K562 (cell line): Measurements from ENCODE around the gene HOXB5. TPM values are rescaled to one million over a fixed set of nuclear protein-coding genes. Genes with fewer than 3 reads are reported as not detected.

Source experiments
- ATAC-seq: fragments of 200-7000 bp; cut with Tn5 transposase; 3 replicates; pipeline ENCODE4 v1.9.1; 2020; ENCODE audit warnings: moderate library complexity
- BruUV-seq: library from RNA; stranded (reverse); fragments of 400-500 nt; replicated peaks from 2 replicates; lab custom pipeline; 2021; lab: Mats Ljungman, UMichigan
- CTCF ChIA-PET: fragments of 300-600 bp; formaldehyde crosslinking; extraction: SDS; loops from one replicate; lab custom pipeline; 2021; ENCODE audit warnings: low intra/inter-chr PET ratio; lab: Yijun Ruan, JAX
- POLR2A ChIA-PET: fragments of 300-600, 350-650 bp; sonication (Branson Sonifier 250); formaldehyde crosslinking; extraction: SDS; loops from one replicate; lab custom pipeline; 2021; ENCODE audit warnings: antibody characterized with exemption, inconsistent platforms; lab: Yijun Ruan, JAX
- DNase-seq, 4 experiments: peaks; one replicate each; pipeline versions ENCODE4 v3.0.0 to v3.0.0-alpha.2; 2011 to 2018; ENCODE audit warnings: low spot score in 3 of 4, mixed read lengths in 3 of 4; ENCODE audit errors: extremely low read depth in 1 of 4
- FAIRE-seq: peaks from 2 replicates; lab custom pipeline; 2011; peaks lifted over from hg19 to GRCh38; lab: Jason Lieb, UNC
- H2AFZ ChIP-seq: 2 replicates; pipeline ENCODE4 v1.6.0; 2011; ENCODE audit warnings: low read depth, low read length, control low read depth, inconsistent platforms
- H3K27ac ChIP-seq: fragments of 200-600 bp; 3 replicates; pipeline ENCODE4 v1.8.0; 2011; ENCODE audit warnings: low read depth, mild to moderate bottlenecking, control low read depth, inconsistent platforms, low read length, moderate library complexity, mixed read lengths; ENCODE audit errors: extremely low read depth
- H3K27me3 ChIP-seq, 2 experiments: fragments of 300-600 bp in 1 of 2; 2 replicates in 1 of 2; 3 replicates in 1 of 2; pipeline versions ENCODE4 v1.6.0 to v1.8.0; 2011; ENCODE audit warnings: inconsistent platforms in 2 of 2, low read length in 2 of 2, mild to moderate bottlenecking in 1 of 2, mixed read lengths in 1 of 2, moderate library complexity in 1 of 2; ENCODE audit not compliant: control insufficient read depth in 2 of 2, insufficient read depth in 2 of 2
- H3K36me3 ChIP-seq: fragments of 300-600 bp; 3 replicates; pipeline ENCODE4 v1.8.0; 2011; ENCODE audit warnings: mild to moderate bottlenecking, low read length, inconsistent platforms; ENCODE audit not compliant: control insufficient read depth, insufficient read depth
- H3K4me1 ChIP-seq, 2 experiments: fragments of 200-600 bp in 1 of 2; replicated peaks in 1 of 2; 2 replicates in 1 of 2; 3 replicates in 1 of 2; pipeline versions ENCODE4 v1.5.1 to v1.8.0; 2011; ENCODE audit warnings: inconsistent platforms in 2 of 2, low read length in 2 of 2, mild to moderate bottlenecking in 1 of 2, mixed read lengths in 1 of 2, moderate library complexity in 1 of 2; ENCODE audit not compliant: control insufficient read depth in 2 of 2, insufficient read depth in 2 of 2
- H3K4me2 ChIP-seq: 2 replicates; pipeline ENCODE4 v1.6.1; 2011; ENCODE audit warnings: low read length, control low read depth, inconsistent platforms, mixed read lengths; ENCODE audit not compliant: insufficient read depth
- H3K4me3 ChIP-seq: fragments of 200-600 bp; sonication (generic), shearing (Covaris generic); 2 replicates; pipeline ENCODE4 v1.5.1; 2016; ENCODE audit warnings: control low read depth, inconsistent platforms
- H3K79me2 ChIP-seq: fragments of 200-600 bp; 3 replicates; pipeline ENCODE4 v1.8.0; 2011; ENCODE audit warnings: low read length, inconsistent platforms; ENCODE audit not compliant: control insufficient read depth, insufficient read depth
- H3K9ac ChIP-seq, 2 experiments: 2 replicates each; pipeline versions ENCODE4 v1.6.0 to v1.6.1; 2011; ENCODE audit warnings: low read depth in 2 of 2, low read length in 2 of 2, control low read depth in 1 of 2, inconsistent platforms in 1 of 2, mild to moderate bottlenecking in 1 of 2, mixed read lengths in 1 of 2; ENCODE audit not compliant: insufficient read depth in 1 of 2
- H3K9me1 ChIP-seq: one replicate; pipeline ENCODE4 v1.6.0; 2011; ENCODE audit warnings: inconsistent platforms, mild to moderate bottlenecking, low read length, moderate library complexity; ENCODE audit not compliant: control insufficient read depth, insufficient read depth
- H3K9me3 ChIP-seq: replicated peaks from 2 replicates; pipeline ENCODE4 v1.5.1; 2011; ENCODE audit warnings: low read depth, low read length, inconsistent platforms; ENCODE audit not compliant: control insufficient read depth, insufficient read depth
- H4K20me1 ChIP-seq: replicated peaks from 2 replicates; pipeline ENCODE4 v1.6.1; 2011; ENCODE audit warnings: low read length, inconsistent platforms, mixed read lengths; ENCODE audit not compliant: control insufficient read depth, insufficient read depth
- CTCF ChIP-seq, 3 experiments: IDR thresholded peaks in 2 of 3; conservative IDR thresholded peaks in 1 of 3; 2 replicates each; pipeline ENCODE4 v1.5.1; 2011 to 2012; ENCODE audit warnings: low read length in 3 of 3, mild to moderate bottlenecking in 3 of 3, control low read depth in 2 of 3, improper control_type of control experiment in 1 of 3, inconsistent platforms in 1 of 3, low read depth in 1 of 3, mixed read lengths in 1 of 3, moderate library complexity in 1 of 3; ENCODE audit not compliant: insufficient read depth in 2 of 3
- TSHZ1 ChIP-seq: fragments of 250-450 bp; sonication (Bioruptor Pico); IDR thresholded peaks from 2 replicates; pipeline ENCODE4 v1.4.0; 2020; ENCODE audit warnings: mild to moderate bottlenecking, moderate library complexity
- WGBS: fragments of 100-300 bp; shearing (Covaris generic); methylation state at CpG from one replicate; pipeline ENCODE4 v1.1.6; 2016; ENCODE audit warnings: low coverage, mixed read lengths; ENCODE audit not compliant: insufficient coverage; ENCODE audit errors: missing lambda C conversion rate; 5-methylcytosine and 5-hydroxymethylcytosine counted together
- in situ Hi-C: fragments of 300-500 bp; cut with MboI; formaldehyde crosslinking; loops from 4 replicates; pipeline ENCODE4 v1.15.0; 2018; ENCODE audit warnings: inconsistent platforms, mixed read lengths
- intact Hi-C: fragments of 100-400 bp; cut with micrococcal nuclease; formaldehyde crosslinking; loops from 2 replicates; pipeline ENCODE4 v1.14.2; 2022
- polyA plus RNA-seq, 8 experiments: library from polyadenylated mRNA; depleted of rRNA in 4 of 8; stranded (reverse) in 5 of 8; unstranded in 3 of 8; fragments of >200 nt; fragmentation: Nextera tagmentation in 2 of 8; fragmentation: Illumina TruSeq in 1 of 8; extraction: Ambion mirVana in 2 of 8; extraction: Trizol in 1 of 8; gene quantifications; 2 replicates each; pipeline versions ENCODE4 v1.2.1 to v1.2.3, GENCODE V29; 2011 to 2014; ENCODE audit warnings: inconsistent platforms in 1 of 8, missing spikeins in 1 of 8
- total RNA-seq, 7 experiments: library from RNA; depleted of rRNA in 6 of 7; stranded (reverse); fragments of >200 nt in 6 of 7; fragmentation: Illumina TruSeq in 2 of 7; extraction: Trizol in 2 of 7; gene quantifications; 2 replicates each; pipeline versions ENCODE4 v1.2.1 to v1.2.3, GENCODE V29; 2011 to 2021; ENCODE audit warnings: low replicate concordance in 1 of 7

Gene HOXB5
- total and polyA plus RNA-seq, 9 of the 15 experiments (the other 6 are each of a cell fraction or from before 2014, with no cell fraction given): 0.24 to 2.7 (median 0.65) TPM

GRCh38 chr17:48559840-48560817 is 33.5 kb downstream of the HOXB5 start:
- CTCF ChIA-PET: interaction anchor here (0.6 kb wide), 1 partner anchor 582 kb away, joined by 3 read pairs; no protein-coding TSS in a partner anchor
- H3K4me1 ChIP-seq: peaks cover 26 to 36% of the 10 kb centered on the region in 2 experiments
- POLR2A ChIA-PET: interaction anchor here (0.7 to 2.1 kb wide), 7 partner anchors 10 to 67 kb away, joined by 3 to 12 read pairs (median 6); no protein-coding TSS in a partner anchor

More at GRCh38 chr17:48559840-48560817, 33.5 kb downstream of the HOXB5 start:
- FAIRE-seq: no peak
- no TSS peak for BruUV-seq
- TF ChIP-seq CTCF (IDR thresholded peaks at IDR 0.05 in 2 of 3, conservative IDR thresholded peaks at IDR 0.05 in 1 of 3; ENCODE audit: insufficient read depth in 2 of 3, low read depth in 1 of 3, low read length in 3 of 3) (0 out of 6 replicates have a peak, but pooled peaks of 1 of the 3 experiments have one; percentile 13), TSHZ1 (CRISPR knock-in tag) (no peak)
- H3K9me3 ChIP-seq: no peaks in the 10 kb centered on the region
- no peak overlapping the region for H3K27ac ChIP-seq
- no peaks in the 10 kb centered on the region for H3K27me3 ChIP-seq
- WGBS: 78% methylated on average over 12 of the region's 14 CpGs
- intact Hi-C loops: no loop called here
- no peak overlapping the region for H3K4me3 ChIP-seq
- peak overlapping the region in 1 of 2 experiments; percentile 79; a peak in 2 of 4 replicates for H3K9ac ChIP-seq
- H4K20me1 ChIP-seq: no peaks in the 10 kb centered on the region
- ATAC-seq: no peak
- no peak overlapping the region for H2AFZ ChIP-seq
- in situ Hi-C loops: no loop called here
- peaks cover 33% of the 10 kb centered on the region for H3K79me2 ChIP-seq
- DNase-seq: no peak
- H3K36me3 ChIP-seq: peaks cover 71% of the 10 kb centered on the region; the same call in 2 of the 3 replicates
- H3K4me2 ChIP-seq: no peak overlapping the region
- H3K9me1 ChIP-seq: peaks cover 6% of the 10 kb centered on the region
